ENCODE results near the gene GAS2L1. TPM values are rescaled to one million over a fixed set of nuclear protein-coding genes. Genes with fewer than 3 reads are reported as not detected.

Gene GAS2L1
- polyA plus RNA-seq, 3 donors from 2014 or later: 0.26 to 1.2 TPM; not detected in 1

DNA sequence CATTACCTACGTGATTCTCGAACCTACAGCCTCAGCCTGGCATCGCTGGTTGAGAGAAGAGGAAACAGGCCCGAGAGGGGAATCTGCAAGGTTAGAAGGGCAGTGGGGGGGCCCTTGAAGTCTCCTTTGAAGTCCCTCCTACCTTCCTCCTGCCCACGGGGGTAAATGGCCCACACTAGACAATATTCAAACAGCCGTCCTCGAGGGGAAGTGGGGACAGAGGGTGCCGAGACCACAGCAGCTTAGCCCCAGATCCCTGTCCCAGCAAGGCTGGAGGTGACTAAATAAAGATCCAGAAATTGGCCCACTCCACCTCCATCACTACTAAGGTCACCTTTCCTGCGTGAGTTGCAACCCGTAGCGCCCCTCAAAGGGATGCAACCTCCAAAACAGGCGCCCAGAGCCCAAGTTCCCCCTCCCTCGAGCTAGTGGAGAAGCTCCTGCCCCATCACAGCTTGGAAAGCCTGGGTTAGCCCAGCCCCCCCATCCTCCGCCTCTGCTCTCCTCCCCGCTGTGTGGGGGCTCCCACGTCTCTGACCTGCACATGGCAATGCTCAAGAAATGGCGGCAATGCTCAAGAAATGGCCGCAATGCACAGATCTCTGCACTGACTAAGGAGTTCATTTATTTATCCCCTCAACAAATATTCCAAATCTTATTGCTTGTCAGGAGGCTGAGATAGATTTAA is 9.8 kb downstream of the GAS2L1 start:
- H3K4me1 Mint-ChIP-seq: peaks cover 11 to 12% of the 10 kb centered on the region in 2 donors
- no peak for DNase-seq
- H3K36me3 Mint-ChIP-seq: no peaks in the 10 kb centered on the region
- peaks cover 11 to 18% (median 12%) of the 10 kb centered on the region in 3 donors for H3K27me3 Mint-ChIP-seq (ENCODE audit: low read depth in 3 of 3)
- peaks cover 0 to 1% (median 0%) of the 10 kb centered on the region in 6 donors for H3K9me3 Mint-ChIP-seq
- peak overlapping the region in 1 of 5 donors; percentile 25 for H3K4me3 Mint-ChIP-seq
- H3K27ac Mint-ChIP-seq: no peak overlapping the region

DNA sequence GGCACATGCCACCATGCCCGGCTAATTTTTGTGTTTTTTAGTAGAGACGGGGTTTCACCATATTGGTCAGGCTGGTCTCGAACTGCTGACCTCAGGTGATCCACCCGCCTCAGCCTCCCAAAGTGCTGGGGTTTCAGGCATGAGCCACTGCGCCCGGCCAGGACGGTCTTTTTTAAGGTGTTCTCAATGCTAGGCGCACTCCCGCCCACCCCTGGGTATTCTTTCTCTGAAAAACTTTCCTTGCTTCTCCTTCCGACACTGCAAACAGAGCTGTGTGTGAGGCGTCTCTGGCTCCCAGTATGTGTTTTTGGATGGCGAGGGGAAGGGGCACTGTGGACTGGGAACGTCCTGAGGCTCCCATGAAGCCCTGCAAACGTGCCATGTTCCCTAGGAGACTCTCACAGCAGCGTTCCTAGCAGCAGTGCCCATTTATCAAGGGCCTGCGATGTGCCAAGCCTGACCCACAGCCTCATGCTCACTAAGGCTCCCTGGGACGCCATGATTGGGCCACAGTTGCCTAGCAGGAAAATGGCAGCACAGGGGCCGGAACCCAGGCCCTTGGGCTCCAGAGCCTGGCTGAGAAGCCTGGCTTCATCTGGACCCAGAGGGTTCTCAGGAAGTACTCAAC is 11.5 kb downstream of the GAS2L1 start:
- Mint-ChIP-seq H3K27ac (no peak overlapping the region), H3K4me3 (no peak overlapping the region)

GRCh38 chr22:29319072-29319471 is 12.6 kb downstream of the GAS2L1 start:
- Mint-ChIP-seq H3K27me3 (ENCODE audit: low read depth in 3 of 3) (peaks cover 9 to 13% (median 11%) of the 10 kb centered on the region in 3 donors), H3K4me3 (no peak overlapping the region), H3K9me3 (peaks cover 0 to 1% (median 0%) of the 10 kb centered on the region in 6 donors), H3K36me3 (peaks cover 0 to 4% (median 3%) of the 10 kb centered on the region in 3 donors), H3K4me1 (peaks cover 5 to 8% of the 10 kb centered on the region in 2 donors), H3K27ac (no peak overlapping the region)
- DNase-seq: no peak

More for the DNA sequence above, 11.5 kb downstream of the GAS2L1 start:
- Mint-ChIP-seq H3K27me3 (ENCODE audit: low read depth in 3 of 3) (peaks cover 11 to 14% (median 12%) of the 10 kb centered on the region in 3 donors), H3K9me3 (peaks cover 0 to 1% (median 0%) of the 10 kb centered on the region in 6 donors), H3K36me3 (no peaks in the 10 kb centered on the region), H3K4me1 (peaks cover 11 to 12% of the 10 kb centered on the region in 2 donors)
- no peak for DNase-seq

DNA sequence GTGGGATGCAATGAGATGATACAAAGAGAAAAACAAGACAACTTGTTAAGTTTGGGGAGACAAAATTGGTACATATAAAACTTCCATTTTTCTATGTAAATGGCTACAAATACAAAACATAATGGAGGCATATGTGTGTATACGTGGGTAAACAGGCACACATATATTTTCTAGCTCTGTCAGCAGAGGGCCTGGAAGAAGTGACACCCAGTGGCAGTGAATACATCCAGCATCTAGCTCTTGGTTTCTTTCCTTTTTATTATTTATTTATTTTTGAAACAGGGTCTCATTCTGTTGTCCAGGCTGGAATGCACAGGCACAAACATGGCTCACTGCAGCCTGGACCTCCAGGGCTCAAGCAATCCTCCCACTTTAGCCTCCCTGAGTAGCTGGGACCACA is 14.1 kb downstream of the GAS2L1 start:
- H3K36me3 Mint-ChIP-seq: peaks cover 0 to 4% (median 3%) of the 10 kb centered on the region in 3 donors
- H3K27me3 Mint-ChIP-seq (ENCODE audit: low read depth in 3 of 3): peaks cover 4 to 9% (median 6%) of the 10 kb centered on the region in 3 donors
- no peak overlapping the region for H3K27ac Mint-ChIP-seq
- peaks cover 0 to 1% of the 10 kb centered on the region in 2 donors for H3K4me1 Mint-ChIP-seq
- no peak overlapping the region for H3K4me3 Mint-ChIP-seq
- peaks cover 0 to 1% (median 0%) of the 10 kb centered on the region in 6 donors for H3K9me3 Mint-ChIP-seq
- no peak for DNase-seq

- H3K4me3 Mint-ChIP-seq: no peak overlapping the region
- peaks cover 0 to 6% (median 4%) of the 10 kb centered on the region in 3 donors for H3K36me3 Mint-ChIP-seq
- no peak for DNase-seq
- H3K27me3 Mint-ChIP-seq (ENCODE audit: low read depth in 3 of 3): peaks cover 0 to 1% (median 0%) of the 10 kb centered on the region in 3 donors
- peaks cover 0 to 1% (median 0%) of the 10 kb centered on the region in 6 donors for H3K9me3 Mint-ChIP-seq
- no peak overlapping the region for H3K27ac Mint-ChIP-seq
- H3K4me1 Mint-ChIP-seq: no peaks in the 10 kb centered on the region
Observed at GRCh38 chr22:29323641-29324040, 17.2 kb downstream of the GAS2L1 start.

DNA sequence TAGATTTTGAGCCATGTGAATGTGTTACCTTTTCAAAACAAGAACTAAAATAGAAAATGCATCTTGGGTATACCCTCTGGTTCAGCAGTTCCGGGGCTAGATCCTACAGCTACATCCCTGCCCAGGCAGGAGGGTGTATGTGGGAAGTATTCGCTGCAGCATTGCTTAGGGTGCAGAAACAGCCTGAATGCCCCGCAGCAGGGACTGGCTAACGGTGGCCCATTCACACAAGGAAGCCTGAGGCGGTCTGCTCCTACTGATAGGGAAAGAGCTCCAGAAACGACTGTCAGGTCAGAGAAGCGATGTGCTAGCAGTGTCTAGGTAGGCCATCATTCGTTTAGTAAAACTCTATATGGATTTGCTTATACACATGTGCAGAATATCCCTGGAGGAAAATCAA is 18.9 kb downstream of the GAS2L1 start:
- H3K4me3 Mint-ChIP-seq: no peak overlapping the region
- peak overlapping the region in 1 of 6 donors; percentile 24 for H3K27ac Mint-ChIP-seq
- peaks cover 0 to 2% (median 1%) of the 10 kb centered on the region in 3 donors for H3K27me3 Mint-ChIP-seq (ENCODE audit: low read depth in 3 of 3)
- H3K36me3 Mint-ChIP-seq: peaks cover 3 to 6% (median 4%) of the 10 kb centered on the region in 3 donors
- peaks cover 0 to 1% (median 0%) of the 10 kb centered on the region in 6 donors for H3K9me3 Mint-ChIP-seq
- no peak for DNase-seq
- no peaks in the 10 kb centered on the region for H3K4me1 Mint-ChIP-seq

DNA sequence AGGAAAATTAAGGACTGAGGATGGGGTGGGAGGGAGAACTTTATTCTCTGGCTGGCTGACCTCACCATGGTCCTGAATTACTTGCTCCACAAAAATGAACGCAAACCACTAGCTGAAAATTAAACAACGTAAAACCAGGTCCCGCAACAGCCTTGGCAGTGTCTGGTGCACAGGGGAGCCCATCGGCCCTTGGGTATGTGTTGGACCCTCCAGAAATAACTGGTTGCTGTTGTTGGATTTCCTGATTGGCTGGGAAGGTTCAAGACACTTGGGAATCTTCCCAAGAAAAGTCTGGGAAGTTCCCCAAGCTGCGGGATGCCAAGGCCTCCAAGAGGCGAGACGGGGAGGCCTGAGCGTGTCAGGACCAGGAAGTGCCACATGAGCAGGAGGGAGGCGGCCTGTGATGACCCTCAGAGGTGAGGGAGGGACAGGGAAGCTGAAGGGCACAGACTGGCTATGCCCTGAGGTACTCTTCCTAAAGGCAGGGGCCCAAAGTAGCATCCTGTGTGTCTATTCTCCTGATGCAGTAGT is 19.4 kb downstream of the GAS2L1 start:
- DNase-seq: no peak
- Mint-ChIP-seq H3K36me3 (peaks cover 3 to 6% (median 4%) of the 10 kb centered on the region in 3 donors), H3K9me3 (peaks cover 0 to 1% (median 0%) of the 10 kb centered on the region in 6 donors), H3K27ac (no peak overlapping the region), H3K4me3 (no peak overlapping the region), H3K27me3 (ENCODE audit: low read depth in 3 of 3) (peaks cover 0 to 2% (median 1%) of the 10 kb centered on the region in 3 donors), H3K4me1 (no peaks in the 10 kb centered on the region)

DNA sequence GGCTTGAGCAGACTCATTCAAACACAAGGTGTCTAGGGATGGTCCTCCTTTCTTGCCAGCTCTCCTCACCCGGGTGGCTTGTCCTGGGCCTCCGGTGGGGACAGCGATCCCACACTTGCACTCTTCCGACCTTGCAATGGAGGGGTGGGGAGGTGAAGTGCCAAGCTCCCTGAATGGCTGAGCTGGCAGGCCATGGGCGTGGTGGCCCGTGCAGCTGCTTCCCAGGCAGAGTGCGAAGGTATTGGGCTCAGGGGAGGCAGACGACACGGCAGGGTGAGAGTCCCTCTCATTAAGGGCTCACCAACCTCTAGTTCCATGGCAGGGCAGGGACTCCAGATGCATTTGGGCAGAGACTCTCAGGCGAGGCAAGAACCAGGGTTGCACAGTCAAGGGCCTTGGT is 20.0 kb downstream of the GAS2L1 start:
- no peaks in the 10 kb centered on the region for H3K4me1 Mint-ChIP-seq
- H3K4me3 Mint-ChIP-seq: no peak overlapping the region
- H3K27me3 Mint-ChIP-seq (ENCODE audit: low read depth in 3 of 3): peaks cover 0 to 2% (median 1%) of the 10 kb centered on the region in 3 donors
- no peaks in the 10 kb centered on the region for H3K9me3 Mint-ChIP-seq
- H3K36me3 Mint-ChIP-seq: peaks cover 3 to 6% (median 4%) of the 10 kb centered on the region in 3 donors
- peak overlapping the region in 1 of 6 donors; percentile 30 for H3K27ac Mint-ChIP-seq
- DNase-seq: no peak

DNA sequence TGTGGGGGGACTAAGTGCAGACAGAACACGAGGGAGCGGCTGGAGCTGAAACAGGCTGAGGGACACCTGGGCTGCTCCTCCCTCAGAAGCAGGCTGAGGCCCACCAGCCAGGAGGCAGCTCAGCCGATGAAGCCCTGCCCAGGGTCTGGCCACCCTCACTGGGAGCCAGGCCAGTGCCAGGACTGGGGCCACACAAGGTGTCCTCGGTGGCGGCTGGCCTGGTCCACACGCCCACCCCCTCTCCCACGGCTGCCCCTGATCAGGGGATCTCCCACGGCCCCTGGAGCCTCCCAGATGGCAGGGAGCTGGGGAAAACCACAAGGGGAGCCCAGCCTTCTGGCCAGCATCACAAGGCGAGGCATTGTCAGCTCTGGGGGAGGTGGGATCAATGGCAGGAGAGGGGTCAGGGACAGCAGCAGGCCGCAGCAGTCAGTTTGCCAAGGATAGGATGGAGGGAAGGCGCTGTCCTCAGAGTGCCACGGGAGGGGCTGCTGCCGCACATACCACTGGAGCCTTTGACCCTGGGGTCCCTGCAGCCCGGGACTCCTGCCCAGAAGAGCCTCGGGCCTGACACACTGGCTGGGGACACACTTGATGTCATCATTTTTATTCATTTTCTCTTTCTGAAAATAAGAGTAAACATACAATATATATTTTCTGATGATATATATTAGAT is 20.8 kb downstream of the GAS2L1 start:
- no peak for DNase-seq
- H3K4me3 Mint-ChIP-seq: no peak overlapping the region
- H3K4me1 Mint-ChIP-seq: no peaks in the 10 kb centered on the region
- H3K9me3 Mint-ChIP-seq: no peaks in the 10 kb centered on the region
- H3K27ac Mint-ChIP-seq: no peak overlapping the region
- H3K27me3 Mint-ChIP-seq (ENCODE audit: low read depth in 3 of 3): peaks cover 0 to 2% (median 1%) of the 10 kb centered on the region in 3 donors
- peaks cover 3 to 6% (median 4%) of the 10 kb centered on the region in 3 donors for H3K36me3 Mint-ChIP-seq

DNA sequence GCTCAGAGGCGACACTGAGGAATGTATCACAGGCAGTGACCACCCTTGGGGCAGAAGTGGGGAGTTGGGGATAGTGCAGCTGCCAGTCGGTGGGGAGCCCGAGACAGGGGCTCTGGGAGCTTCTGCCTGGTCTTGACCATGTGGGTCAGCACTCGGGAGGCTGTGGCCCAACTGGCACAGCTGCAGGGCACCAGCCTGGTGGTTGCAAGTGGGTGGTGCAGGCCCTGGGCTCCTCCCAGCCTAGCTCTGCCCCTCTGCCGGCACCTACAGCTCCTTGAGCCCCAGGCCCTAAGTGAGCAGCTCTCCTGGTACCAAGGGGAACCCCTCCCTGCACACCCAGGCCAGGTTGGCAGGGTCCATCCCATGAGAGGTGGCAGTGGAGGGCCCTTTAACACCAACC is 21.6 kb downstream of the GAS2L1 start:
- no peaks in the 10 kb centered on the region for H3K4me1 Mint-ChIP-seq
- no peak overlapping the region for H3K4me3 Mint-ChIP-seq
- no peak overlapping the region for H3K27ac Mint-ChIP-seq

DNA sequence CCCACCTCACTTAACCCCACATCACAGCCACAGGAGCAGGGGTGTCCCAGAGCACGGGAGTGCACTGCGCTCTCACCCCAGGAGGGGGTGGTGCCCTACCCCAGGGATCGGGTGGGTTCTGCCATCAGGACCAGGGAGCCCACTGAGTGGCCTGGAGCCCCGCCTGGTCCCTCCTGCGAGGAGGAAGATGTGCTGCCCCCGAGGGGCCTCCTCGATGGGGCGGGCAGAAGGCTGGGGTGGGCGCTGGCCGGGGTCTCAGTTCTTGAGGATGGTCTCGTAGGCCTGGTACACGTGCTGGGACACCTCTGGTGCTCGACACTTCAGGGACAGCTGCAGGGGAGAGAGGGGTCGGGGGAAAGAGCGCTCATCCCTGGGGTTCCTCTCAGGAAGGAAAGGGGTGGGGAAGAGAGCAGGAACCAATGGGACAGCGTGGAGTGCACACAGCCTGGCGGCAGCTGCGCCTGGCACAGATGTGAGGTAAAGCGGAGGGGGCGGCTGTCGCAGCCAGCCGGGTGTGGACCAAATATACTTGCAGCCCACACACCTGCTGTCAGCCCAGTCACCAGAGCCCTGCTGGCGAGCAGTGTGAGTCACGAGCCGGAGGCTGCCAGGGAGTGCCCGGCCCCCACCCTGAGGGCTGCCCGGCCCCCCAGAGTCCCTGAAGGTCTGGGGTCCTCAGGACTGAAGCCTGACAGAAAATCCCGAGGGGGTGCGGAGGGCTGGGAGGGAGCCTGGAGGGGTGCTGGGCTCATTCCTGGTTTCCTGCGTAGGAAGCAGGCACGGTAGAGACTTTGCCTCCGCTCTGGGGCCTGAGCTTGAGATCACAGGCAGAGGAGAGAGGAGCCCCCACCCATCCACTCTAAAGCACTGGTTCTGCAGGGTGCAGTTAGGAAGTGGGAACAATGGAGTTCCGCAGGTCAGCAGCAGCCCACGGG is 22.4 kb downstream of the GAS2L1 start:
- no peaks in the 10 kb centered on the region for H3K4me1 Mint-ChIP-seq

More for the DNA sequence above, 21.6 kb downstream of the GAS2L1 start:
- Mint-ChIP-seq H3K27me3 (ENCODE audit: low read depth in 3 of 3) (peaks cover 0 to 2% (median 1%) of the 10 kb centered on the region in 3 donors), H3K9me3 (no peaks in the 10 kb centered on the region), H3K36me3 (peaks cover 3 to 6% (median 4%) of the 10 kb centered on the region in 3 donors)
- DNase-seq: no peak

DNA sequence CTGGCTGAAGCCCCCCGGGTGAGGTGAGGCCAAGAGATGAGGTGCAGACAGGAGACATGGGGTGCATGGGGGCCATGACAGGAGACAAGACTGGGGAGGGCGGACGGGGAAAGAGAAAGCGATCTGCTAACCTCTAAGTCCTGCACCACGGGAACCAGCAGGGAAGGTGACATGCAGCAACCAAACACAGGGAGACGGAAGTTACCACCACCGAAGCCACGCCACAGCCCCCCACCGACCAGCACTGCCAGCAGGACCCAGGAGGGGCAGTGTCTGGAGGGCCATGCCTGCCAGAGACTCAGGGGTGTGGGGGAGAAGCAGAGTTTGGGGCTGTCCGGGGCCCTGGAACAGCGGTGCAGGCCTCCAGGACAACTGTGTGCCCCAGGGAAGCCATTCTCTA is 23.1 kb downstream of the GAS2L1 start:
- no peaks in the 10 kb centered on the region for H3K4me1 Mint-ChIP-seq

More for the DNA sequence above, 22.4 kb downstream of the GAS2L1 start:
- Mint-ChIP-seq H3K27ac (peak overlapping the region in 1 of 6 donors; percentile 25), H3K4me3 (no peak overlapping the region), H3K27me3 (ENCODE audit: low read depth in 3 of 3) (peaks cover 0 to 2% (median 1%) of the 10 kb centered on the region in 3 donors), H3K9me3 (no peaks in the 10 kb centered on the region), H3K36me3 (peaks cover 1 to 3% (median 3%) of the 10 kb centered on the region in 3 donors)
- DNase-seq: no peak

More for the DNA sequence above, 23.1 kb downstream of the GAS2L1 start:
- Mint-ChIP-seq H3K27me3 (ENCODE audit: low read depth in 3 of 3) (peaks cover 0 to 4% (median 1%) of the 10 kb centered on the region in 3 donors), H3K4me3 (no peak overlapping the region), H3K36me3 (peaks cover 0 to 3% (median 3%) of the 10 kb centered on the region in 3 donors), H3K27ac (peak overlapping the region in 1 of 6 donors; percentile 25), H3K9me3 (no peaks in the 10 kb centered on the region)
- no peak for DNase-seq

Data from immature natural killer cell (primary cell).